ENCODE measurements around the gene CFAP221. TPM values are rescaled to one million over a fixed set of nuclear protein-coding genes. Genes with fewer than 3 reads are reported as not detected.

CFAP221 gene
- total RNA-seq, 1 donor from 2014 or later = 33.9 TPM

DNA sequence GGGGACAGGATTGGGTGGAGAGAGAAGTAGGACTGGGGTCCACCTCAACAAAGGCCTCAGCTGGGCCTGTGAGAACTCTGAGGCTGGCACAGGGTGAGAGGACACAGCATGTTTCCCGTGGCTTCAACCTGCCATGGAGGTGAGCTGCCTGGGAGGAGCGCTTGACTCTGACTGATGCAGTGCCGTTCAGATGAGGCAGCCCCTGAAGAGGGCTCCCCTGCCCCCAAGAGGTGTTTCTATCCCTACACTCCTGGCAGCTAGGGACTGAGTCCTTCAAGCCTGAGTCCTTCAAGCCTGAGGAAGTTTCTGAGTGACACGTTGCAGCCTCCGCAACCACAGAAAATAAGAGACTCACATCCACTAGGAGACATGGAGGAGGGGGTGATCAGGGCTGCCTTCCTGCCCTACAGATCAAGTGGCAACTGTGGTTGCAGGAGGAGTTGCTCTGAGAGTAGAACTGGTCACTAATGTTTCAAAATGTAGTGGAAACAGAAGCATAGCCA is 85.1 kb downstream of the CFAP221 start:
- no peaks in the 10 kb centered on the region for H3K9me3 ChIP-seq
- no peak overlapping the region for H3K27ac ChIP-seq
- H3K4me3 ChIP-seq = no peak overlapping the region
- peaks cover 5% of the 10 kb centered on the region for H3K36me3 ChIP-seq
- no peaks in the 10 kb centered on the region for H3K4me1 ChIP-seq
- ATAC-seq (no peak), DNase-seq (no peak)
- intact Hi-C loops (cut with DNase I) = no loop called here
- no peak for TF ChIP-seq CTCF (IDR thresholded peaks at IDR 0.05)
- no peaks in the 10 kb centered on the region for H3K27me3 ChIP-seq (ENCODE audit: low read depth)

DNA sequence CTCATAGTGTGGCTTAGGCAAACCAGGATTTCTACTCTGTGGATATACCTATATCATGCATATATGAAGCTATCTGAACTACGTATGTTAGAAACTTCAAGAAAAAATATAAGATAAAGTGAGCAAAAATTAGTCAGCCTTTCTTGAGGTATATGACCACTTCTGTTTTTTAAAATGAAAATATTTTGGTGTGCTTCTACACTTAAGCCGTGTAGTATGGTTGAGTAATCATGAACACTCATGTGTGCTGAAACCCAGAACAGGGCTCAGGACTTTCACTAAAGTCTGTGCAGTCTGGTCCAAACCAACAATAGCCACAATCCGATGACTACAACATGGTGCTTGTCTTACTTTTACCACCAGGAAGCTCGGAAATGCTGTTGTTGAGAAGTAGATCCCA is 85.9 kb downstream of the CFAP221 start:
- peaks cover 5% of the 10 kb centered on the region for H3K36me3 ChIP-seq
- no peaks in the 10 kb centered on the region for H3K27me3 ChIP-seq (ENCODE audit: low read depth)
- no peak for DNase-seq
- H3K27ac ChIP-seq = no peak overlapping the region
- H3K9me3 ChIP-seq = no peaks in the 10 kb centered on the region
- no peaks in the 10 kb centered on the region for H3K4me1 ChIP-seq
- no peak for TF ChIP-seq CTCF (IDR thresholded peaks at IDR 0.05)
- H3K4me3 ChIP-seq = no peak overlapping the region
- intact Hi-C loops (cut with DNase I) = no loop called here
- no peak for ATAC-seq

DNA sequence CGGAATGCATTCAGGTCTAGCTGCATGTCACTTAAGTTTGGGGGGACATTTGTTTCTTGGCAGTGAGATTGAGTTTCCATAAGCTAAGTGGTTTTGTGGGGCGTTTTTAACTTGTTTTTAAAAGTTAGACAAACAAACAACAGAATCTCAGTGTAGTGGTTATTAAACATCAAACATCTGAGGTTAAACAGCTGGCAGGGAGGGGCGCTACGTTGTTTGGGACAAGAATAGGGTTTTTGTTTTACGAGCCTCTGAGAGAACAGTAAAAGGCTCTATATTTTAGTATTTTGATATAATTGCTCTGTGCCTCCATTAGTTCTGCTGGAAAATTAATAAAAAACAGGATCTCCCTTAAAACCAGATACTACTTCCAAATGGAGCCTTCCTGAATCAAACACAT is 93.1 kb downstream of the CFAP221 start:
- no peak for TF ChIP-seq CTCF (IDR thresholded peaks at IDR 0.05)
- Histone ChIP-seq H3K27me3 (ENCODE audit: low read depth) (peaks cover 5% of the 10 kb centered on the region), H3K4me1 (peaks cover 5% of the 10 kb centered on the region), H3K9me3 (no peaks in the 10 kb centered on the region), H3K4me3 (no peak overlapping the region), H3K36me3 (no peaks in the 10 kb centered on the region), H3K27ac (no peak overlapping the region)
- ATAC-seq = no peak
- intact Hi-C loops (cut with DNase I) = no loop called here
- no peak for DNase-seq

- Histone ChIP-seq H3K4me3 (no peak overlapping the region), H3K27ac (no peak overlapping the region), H3K27me3 (ENCODE audit: low read depth) (peaks cover 5% of the 10 kb centered on the region), H3K4me1 (peaks cover 5% of the 10 kb centered on the region), H3K36me3 (no peaks in the 10 kb centered on the region), H3K9me3 (no peaks in the 10 kb centered on the region)
- ATAC-seq (no peak), DNase-seq (no peak)
- intact Hi-C loops (cut with DNase I) = no loop called here
- no peak for TF ChIP-seq CTCF (IDR thresholded peaks at IDR 0.05)
These were observed 94.0 kb downstream of the CFAP221 start for GRCh38 chr2:119638246-119638645.

GRCh38 chr2:119638685-119639554 is 94.7 kb downstream of the CFAP221 start:
- Histone ChIP-seq H3K4me3 (no peak overlapping the region), H3K4me1 (peaks cover 5% of the 10 kb centered on the region), H3K27ac (no peak overlapping the region), H3K36me3 (no peaks in the 10 kb centered on the region), H3K9me3 (no peaks in the 10 kb centered on the region), H3K27me3 (ENCODE audit: low read depth) (peaks cover 5% of the 10 kb centered on the region)
- DNase-seq (no peak), ATAC-seq (peak in 1 of 2 donors; percentile 65)
- intact Hi-C loops (cut with DNase I) = no loop called here
- TF ChIP-seq CTCF (IDR thresholded peaks at IDR 0.05) = no peak

Measured in lower lobe of right lung (tissue), 2 donors.